Pancreas (tissue), 10 donors: ENCODE data around the gene ZNF281. TPM values are rescaled to one million over a fixed set of nuclear protein-coding genes. Genes with fewer than 3 reads are reported as not detected.

Experiments used
- ATAC-seq, 4 donors: fragments of 200-7000 bp; cut with Tn5 transposase; one replicate each; pipeline versions ENCODE4 v1.8.0 to v1.9.1; 2020; ENCODE audit warnings: mild to moderate bottlenecking in 4 of 4, moderate library complexity in 4 of 4
- DNase-seq, 6 donors: peaks; one replicate each; pipeline ENCODE4 v3.0.0-alpha.2; 2020
- FAIRE-seq: peaks from 2 replicates; lab custom pipeline; 2012; peaks lifted over from hg19 to GRCh38; lab: Jason Lieb, UNC
- H3K27ac ChIP-seq, 4 donors: fragments of 200-600 bp; sonication (generic); 1 replicate in 3 of 4; 2 replicates in 1 of 4; pipeline versions ENCODE4 v1.5.0 to v1.8.0; 2020
- H3K27me3 ChIP-seq, 4 donors: fragments of 200-600 bp; one replicate each; pipeline ENCODE4 v1.8.0; 2021
- H3K36me3 ChIP-seq, 3 donors: fragments of 200-600 bp; sonication (generic) in 1 of 3; one replicate each; pipeline versions ENCODE4 v1.5.0 to v1.8.0; 2020 to 2021
- H3K4me1 ChIP-seq, 3 donors: fragments of 200-600 bp; one replicate each; pipeline ENCODE4 v1.8.0; 2021
- H3K4me3 ChIP-seq, 4 donors: fragments of 200-600 bp; sonication (generic) in 2 of 4; one replicate each; pipeline versions ENCODE4 v1.5.0 to v1.8.0; 2020 to 2021
- H3K9me3 ChIP-seq, 4 donors: fragments of 200-600 bp; one replicate each; pipeline ENCODE4 v1.8.0; 2021
- CTCF ChIP-seq, 4 donors: fragments of 200-600 bp; sonication (generic) in 3 of 4; IDR thresholded peaks; one replicate each; pipeline versions ENCODE4 v1.5.0 to v1.8.0; 2021; ENCODE audit warnings: antibody characterized with exemption in 4 of 4
- WGBS, 2 donors: extraction: QIAGEN DNeasy Blood & Tissue Kit; methylation state at CpG; one replicate each; pipeline ENCODE4 v1.1.7; 2013; 5-methylcytosine and 5-hydroxymethylcytosine counted together
- intact Hi-C, 3 donors: fragments of 100-400 bp; cut with DNase I; formaldehyde crosslinking; loops; one replicate each; pipeline versions ENCODE4 v1.11.1 to v1.14.2; 2022
- polyA plus RNA-seq, 2 donors: library from polyadenylated mRNA; stranded (reverse); fragments of 200-250 nt; gene quantifications; one replicate each; pipeline ENCODE4 v1.2.3, GENCODE V29; 2013
- total RNA-seq, 6 donors: library from RNA; stranded (reverse); fragmentation: NEBNext Ultra II Directional in 4 of 6; extraction: Animal tissue kit (Norgen Biotek cat#: 25700) in 4 of 6; gene quantifications; one replicate each; pipeline versions ENCODE4 v1.2.1 to v1.2.4, GENCODE V29; 2021 to 2023
- donor health status: healthy with polysubstance abuse.
- donor health status: DM: no; HTN: no; CAD: no; lungs with moderate emphysema.
- donor health status: DM: no; HTN: no; CAD: no.
- donor health status: control.
- donor health status: control.
- donor health status: Bipolar disorder and iron deficiency.
- donor health status: DM: yes; HTN: yes; CAD: no.
- donor health status: DM: no; HTN: no; CAD: no.
- donor health status: DM: no; HTN: no; CAD: no.
- donor health status: DM: yes; HTN: yes; CAD: no.

ZNF281 gene
- total and polyA plus RNA-seq, 8 donors: 2.2 to 10.0 (median 4.0) TPM

- Histone ChIP-seq H3K36me3 (no peaks in the 10 kb centered on the region), H3K4me3 (no peak overlapping the region), H3K27ac (no peak overlapping the region), H3K27me3 (no peaks in the 10 kb centered on the region), H3K9me3 (no peaks in the 10 kb centered on the region), H3K4me1 (no peaks in the 10 kb centered on the region)
- no peak for FAIRE-seq
- WGBS, 2 donors: 72 to 76% methylated on average over 3 of the region's 3 CpGs
- DNase-seq: no peak
- intact Hi-C loops: no loop called here
- no peak for ATAC-seq
- no peak for TF ChIP-seq CTCF (IDR thresholded peaks at IDR 0.05)
These were observed 43.7 kb upstream of the ZNF281 start for GRCh38 chr1:200453553-200453905.

GRCh38 chr1:200452850-200453552 lies 43.2 kb upstream of the ZNF281 start:
- H3K4me3 ChIP-seq: no peak overlapping the region
- no peaks in the 10 kb centered on the region for H3K4me1 ChIP-seq
- DNase-seq (no peak), ATAC-seq (no peak), FAIRE-seq (no peak)
- H3K36me3 ChIP-seq: no peaks in the 10 kb centered on the region
- H3K9me3 ChIP-seq: no peaks in the 10 kb centered on the region
- no peak overlapping the region for H3K27ac ChIP-seq
- intact Hi-C loops: no loop called here
- H3K27me3 ChIP-seq: no peaks in the 10 kb centered on the region
- TF ChIP-seq CTCF (IDR thresholded peaks at IDR 0.05): no peak
- WGBS, 2 donors: 70 to 81% methylated on average over 8 of the region's 8 CpGs

- intact Hi-C loops: no loop called here
- H3K9me3 ChIP-seq: no peaks in the 10 kb centered on the region
- 88 to 93% methylated on average over 6 of the region's 6 CpGs for WGBS, 2 donors
- no peak overlapping the region for H3K4me3 ChIP-seq
- H3K36me3 ChIP-seq: no peaks in the 10 kb centered on the region
- H3K27me3 ChIP-seq: no peaks in the 10 kb centered on the region
- ATAC-seq (no peak), DNase-seq (no peak), FAIRE-seq (no peak)
- H3K27ac ChIP-seq: no peak overlapping the region
- no peak for TF ChIP-seq CTCF (IDR thresholded peaks at IDR 0.05)
- no peaks in the 10 kb centered on the region for H3K4me1 ChIP-seq
These were observed 38.4 kb upstream of the ZNF281 start for GRCh38 chr1:200448034-200448762.

GRCh38 chr1:200445213-200445612 lies 35.4 kb upstream of the ZNF281 start:
- Histone ChIP-seq H3K27ac (no peak overlapping the region), H3K36me3 (no peaks in the 10 kb centered on the region), H3K9me3 (no peaks in the 10 kb centered on the region), H3K4me3 (no peak overlapping the region), H3K4me1 (no peaks in the 10 kb centered on the region), H3K27me3 (no peaks in the 10 kb centered on the region)
- DNase-seq (no peak), FAIRE-seq (no peak), ATAC-seq (no peak)
- TF ChIP-seq CTCF (IDR thresholded peaks at IDR 0.05): no peak
- WGBS, 2 donors: 93 to 100% methylated on average over 1 of the region's 1 CpG
- intact Hi-C loops: no loop called here

- TF ChIP-seq CTCF (IDR thresholded peaks at IDR 0.05): no peak
- Histone ChIP-seq H3K4me1 (no peaks in the 10 kb centered on the region), H3K4me3 (no peak overlapping the region), H3K9me3 (no peaks in the 10 kb centered on the region), H3K36me3 (no peaks in the 10 kb centered on the region), H3K27ac (no peak overlapping the region), H3K27me3 (no peaks in the 10 kb centered on the region)
- FAIRE-seq: no peak
- intact Hi-C loops: no loop called here
- no peak for DNase-seq
- WGBS, 2 donors: 90 to 98% methylated on average over 4 of the region's 4 CpGs
- ATAC-seq: no peak
These were observed 34.6 kb upstream of the ZNF281 start for GRCh38 chr1:200444478-200444877.
